Stomach (tissue), 4 donors: ENCODE results near the gene HSD17B2.
A peak's percentile ranks its signal among the peaks of the same experiment; 100 is the strongest.

ENCODE experiments used
- CTCF ChIP-seq, 7 experiments: fragments of 450-650 bp in 4 of 7; fragments of 200-600 bp in 3 of 7; sonication (generic) in 3 of 7; IDR thresholded peaks; one replicate each; pipeline ENCODE4 v1.5.1; 2016 to 2019; ENCODE audit warnings: antibody characterized with exemption in 7 of 7, control low read depth in 2 of 7, mild to moderate bottlenecking in 1 of 7
- EP300 ChIP-seq: sonication (generic); formaldehyde crosslinking; IDR thresholded peaks from one replicate; pipeline ENCODE4 v1.6.1; 2017; ENCODE audit warnings: antibody characterized with exemption
- POLR2A ChIP-seq, 4 donors: fragments of 450-650 bp; IDR thresholded peaks; one replicate each; pipeline ENCODE4 v1.6.1; 2016; ENCODE audit warnings: antibody characterized with exemption in 4 of 4, control low read depth in 2 of 4, mild to moderate bottlenecking in 1 of 4, moderate library complexity in 1 of 4
- POLR2AphosphoS5 ChIP-seq, 3 donors: sonication (generic); formaldehyde crosslinking; IDR thresholded peaks; one replicate each; pipeline ENCODE4 v1.6.1; 2016; ENCODE audit warnings: antibody characterized with exemption in 3 of 3

GRCh38 chr16:81987706-81988105 lies 47.3 kb upstream of the HSD17B2 start:
- TF ChIP-seq CTCF (IDR thresholded peaks at IDR 0.05) = no peak
- TF ChIP-seq POLR2A (IDR thresholded peaks at IDR 0.05) = no peak
- TF ChIP-seq POLR2AphosphoS5 (IDR thresholded peaks at IDR 0.05) = peak in 1 of 3 donors; percentile 65
- no peak for TF ChIP-seq EP300
